Ectodermal cell (in vitro differentiated cells): ENCODE data around the gene ATP6V1F.
A peak's percentile ranks its signal among the peaks of the same experiment; 100 is the strongest.
"Not testable (repeated sequence)": the region's sequence is repeated elsewhere in the genome, so short reads cannot be mapped to it uniquely, and the experiment has no call there.

Experiments
- H3K27ac ChIP-seq: 2 replicates; pipeline ENCODE4 v1.7.0; 2013; ENCODE audit warnings: mild to moderate bottlenecking, low read depth, low read length; ENCODE audit not compliant: insufficient read depth, poor library complexity, severe bottlenecking
- H3K27me3 ChIP-seq: 2 replicates; pipeline ENCODE4 v1.7.0; 2013; ENCODE audit warnings: mild to moderate bottlenecking, low read length; ENCODE audit not compliant: insufficient read depth, control insufficient read depth, poor library complexity, severe bottlenecking
- H3K36me3 ChIP-seq: one replicate; pipeline ENCODE4 v1.7.0; 2013; ENCODE audit warnings: low read length; ENCODE audit not compliant: control insufficient read depth, insufficient read depth
- H3K4me1 ChIP-seq: one replicate; pipeline ENCODE4 v1.7.0; 2013; ENCODE audit warnings: low read length; ENCODE audit not compliant: control insufficient read depth, insufficient read depth
- H3K4me3 ChIP-seq: 2 replicates; pipeline ENCODE4 v1.7.0; 2013; ENCODE audit warnings: low read depth, low read length, control low read depth; ENCODE audit not compliant: insufficient read depth
- H3K9me3 ChIP-seq: 2 replicates; pipeline ENCODE4 v1.7.0; 2013; ENCODE audit warnings: mild to moderate bottlenecking, low read length, moderate library complexity; ENCODE audit not compliant: control insufficient read depth
- WGBS, 2 experiments: methylation state at CpG; one replicate each; pipeline ENCODE4 v1.1.7; 2013; ENCODE audit warnings: missing lambda C conversion rate in 2 of 2; 5-methylcytosine and 5-hydroxymethylcytosine counted together

Gene ATP6V1F

DNA sequence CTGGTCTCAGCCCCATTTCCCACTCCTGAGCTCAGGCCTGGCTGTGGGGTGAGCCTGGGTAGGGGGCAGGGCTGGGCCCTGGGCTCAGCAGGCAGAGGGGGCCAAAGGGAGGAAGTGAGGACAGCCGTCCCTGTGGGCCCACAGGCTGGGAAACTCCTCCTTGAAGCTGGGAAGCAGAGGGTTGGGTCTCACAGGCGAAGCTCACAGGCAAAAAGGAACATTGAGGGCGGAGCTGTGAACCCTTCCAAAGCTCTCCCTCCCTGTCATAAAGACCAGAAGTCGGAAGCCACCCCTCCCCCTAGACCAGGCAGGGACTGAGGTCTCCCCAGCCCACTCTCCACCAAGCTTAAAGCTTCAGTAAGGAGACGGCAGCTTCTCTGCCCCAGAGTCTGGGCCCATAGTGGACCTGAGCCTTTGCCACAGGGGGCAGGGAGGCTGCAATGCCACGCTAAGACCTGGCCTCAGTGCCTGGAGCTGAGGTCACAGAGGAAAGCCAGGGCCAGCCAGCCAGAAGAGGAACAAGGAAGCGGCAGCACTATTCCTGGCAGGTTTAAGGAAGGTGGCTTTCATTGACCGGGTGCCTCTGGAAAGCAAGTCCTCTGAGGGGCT, 48.9 kb downstream of the ATP6V1F start:
- Histone ChIP-seq H3K4me3 (no peak overlapping the region), H3K4me1 (peaks cover 31% of the 10 kb centered on the region), H3K9me3 (no peaks in the 10 kb centered on the region), H3K27me3 (peaks cover 47% of the 10 kb centered on the region), H3K36me3 (no peaks in the 10 kb centered on the region), H3K27ac (peak overlapping the region; percentile 16)
- WGBS, 2 experiments: 31 to 34% methylated on average over 8 of the region's 8 CpGs

DNA sequence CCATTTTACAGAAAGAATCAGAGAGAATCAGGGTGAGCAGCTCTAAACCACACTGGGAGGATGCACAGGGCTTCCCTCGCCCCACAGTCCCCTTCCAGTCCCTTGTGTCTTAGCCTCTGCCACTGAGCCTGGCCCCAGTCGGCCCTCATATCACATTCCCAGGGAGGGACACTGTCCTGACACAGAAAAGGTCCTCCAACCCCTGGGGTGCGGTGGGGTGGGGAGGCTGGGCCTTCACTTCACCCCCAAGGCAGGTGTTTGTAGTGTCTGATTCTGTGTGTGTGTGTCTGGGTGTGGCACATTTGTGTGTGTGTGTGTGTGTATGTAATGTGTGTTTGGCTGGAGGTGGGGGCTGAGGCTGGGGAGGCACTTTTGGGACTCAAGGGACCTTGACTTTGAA, 49.6 kb downstream of the ATP6V1F start:
- H3K4me1 ChIP-seq: peaks cover 31% of the 10 kb centered on the region
- H3K27ac ChIP-seq: no peak overlapping the region
- H3K36me3 ChIP-seq: no peaks in the 10 kb centered on the region
- peaks cover 51% of the 10 kb centered on the region for H3K27me3 ChIP-seq
- H3K4me3 ChIP-seq: no peak overlapping the region
- H3K9me3 ChIP-seq: no peaks in the 10 kb centered on the region
- 84 to 93% methylated on average over 3 of the region's 3 CpGs for WGBS, 2 experiments

DNA sequence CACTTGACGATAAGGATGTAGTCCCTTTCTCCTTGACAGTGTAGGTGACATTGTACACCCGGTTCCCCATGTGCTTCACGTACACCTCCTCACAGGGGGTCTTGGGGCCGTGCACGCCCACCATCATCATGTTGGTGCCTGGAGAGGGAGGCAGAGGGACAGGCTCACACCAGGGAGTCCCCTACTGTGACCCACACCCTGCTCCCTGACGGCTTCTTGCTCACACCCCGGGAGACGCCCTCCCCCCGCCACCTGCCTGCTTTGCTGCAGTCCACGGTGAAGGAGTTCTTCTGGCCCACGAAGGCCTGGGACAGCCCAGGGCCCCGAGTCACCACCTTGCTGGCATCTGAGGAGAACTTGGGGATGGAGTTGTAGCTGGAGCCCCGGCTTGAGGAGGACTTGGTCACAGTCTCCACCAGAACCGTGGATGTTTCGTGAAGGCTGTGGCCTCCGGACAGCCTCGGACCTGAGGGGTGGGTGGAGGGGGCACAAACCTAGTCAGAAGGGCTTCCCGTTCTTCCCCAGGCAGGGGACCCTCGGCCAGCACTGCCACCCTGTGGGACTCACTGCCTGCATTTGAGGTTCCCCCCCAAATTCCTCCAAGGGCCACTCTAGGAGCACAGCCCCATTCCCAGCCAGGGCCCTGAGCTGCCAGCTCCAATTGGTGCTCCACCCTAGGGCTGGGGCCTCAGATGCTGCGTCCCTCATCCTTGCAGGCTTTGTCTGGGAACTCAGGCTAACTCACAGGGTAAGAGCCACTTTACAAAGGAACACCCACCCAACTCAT, 50.2 kb downstream of the ATP6V1F start:
- H3K36me3 ChIP-seq, H3K9me3 ChIP-seq, H3K27ac ChIP-seq, H3K4me3 ChIP-seq: not testable (repeated sequence)
- Histone ChIP-seq H3K4me1 (peaks cover 31% of the 10 kb centered on the region), H3K27me3 (peaks cover 51% of the 10 kb centered on the region)
- 92 to 99% methylated on average over 4 to 7 of the region's 20 CpGs for WGBS, 2 experiments

DNA sequence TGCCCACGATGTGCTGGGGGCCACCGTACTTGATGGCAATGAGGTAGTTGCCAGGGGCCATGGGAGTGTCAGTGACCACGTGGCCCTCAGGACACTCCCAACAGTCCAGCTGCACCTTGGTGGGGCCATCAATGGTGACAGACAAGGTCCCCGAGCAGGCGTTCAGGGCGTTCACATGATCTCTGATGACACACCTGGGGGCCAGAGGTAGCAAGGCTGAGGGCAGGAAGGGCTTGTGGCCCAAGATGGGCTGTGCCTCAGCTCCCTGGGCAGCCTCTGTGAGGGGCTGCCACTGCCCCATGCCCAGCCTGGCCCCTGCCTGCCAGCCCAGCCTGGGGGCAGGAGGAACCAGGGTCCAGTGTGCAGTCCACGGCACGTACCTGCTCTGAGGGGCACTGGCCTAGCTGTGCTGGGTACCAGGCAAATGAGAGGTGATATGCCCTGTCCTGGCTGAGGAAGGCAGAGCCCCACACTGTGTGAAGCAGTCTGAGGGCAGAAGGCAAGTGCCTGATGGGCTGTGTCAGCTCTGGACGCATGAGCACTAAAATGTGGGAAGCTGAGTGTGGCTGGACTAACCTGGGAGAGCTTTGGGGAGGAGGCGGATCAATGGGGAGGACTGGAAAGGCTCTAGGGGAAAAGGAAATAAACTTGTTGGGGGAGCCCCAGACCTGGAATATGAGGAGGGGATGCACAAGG, 51.4 kb downstream of the ATP6V1F start:
- H3K4me3 ChIP-seq: no peak overlapping the region

DNA sequence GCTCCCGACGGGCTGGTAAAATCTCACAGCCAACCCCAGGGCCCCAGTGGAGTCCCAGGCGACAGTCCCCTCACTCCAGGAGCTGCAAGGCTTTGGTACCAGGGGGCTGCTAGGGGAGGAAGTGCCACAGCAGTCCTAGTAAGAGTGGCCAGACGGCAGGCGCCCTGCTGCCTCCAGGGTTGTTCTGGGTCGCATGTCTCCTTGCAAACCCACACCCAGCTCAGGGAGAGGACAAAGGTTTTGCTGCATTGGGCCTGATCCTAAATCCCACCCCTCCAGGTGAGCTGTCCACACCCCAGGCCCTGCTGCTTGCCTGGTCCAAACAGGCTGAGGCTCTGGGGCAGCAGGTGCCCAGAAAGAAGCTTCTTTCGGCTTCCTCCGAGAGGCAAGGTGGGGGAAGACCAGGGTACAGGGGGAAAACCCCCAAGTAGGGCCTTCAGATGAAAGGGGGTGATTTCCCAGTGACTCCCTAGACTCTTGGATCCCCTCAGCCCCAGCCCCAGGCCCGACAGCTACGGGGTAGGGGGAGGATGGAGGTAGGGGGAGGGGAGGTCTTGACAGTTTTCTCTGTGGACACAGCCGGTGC, 52.0 kb downstream of the ATP6V1F start:
- Histone ChIP-seq H3K36me3 (no peaks in the 10 kb centered on the region), H3K27me3 (peaks cover 44% of the 10 kb centered on the region), H3K9me3 (no peaks in the 10 kb centered on the region), H3K27ac (no peak overlapping the region), H3K4me1 (peaks cover 22% of the 10 kb centered on the region), H3K4me3 (no peak overlapping the region)
- WGBS, 2 experiments: 62 to 69% methylated on average over 11 of the region's 11 CpGs

More for the DNA sequence above, 51.4 kb downstream of the ATP6V1F start:
- no peaks in the 10 kb centered on the region for H3K36me3 ChIP-seq
- H3K4me1 ChIP-seq: peaks cover 27% of the 10 kb centered on the region
- 88 to 89% methylated on average over 10 of the region's 10 CpGs for WGBS, 2 experiments
- peaks cover 51% of the 10 kb centered on the region for H3K27me3 ChIP-seq
- H3K9me3 ChIP-seq: no peaks in the 10 kb centered on the region
- no peak overlapping the region for H3K27ac ChIP-seq

- Histone ChIP-seq H3K27ac (no peak overlapping the region), H3K36me3 (no peaks in the 10 kb centered on the region), H3K4me3 (no peak overlapping the region), H3K9me3 (no peaks in the 10 kb centered on the region), H3K27me3 (peaks cover 37% of the 10 kb centered on the region), H3K4me1 (peaks cover 21% of the 10 kb centered on the region)
- WGBS, 2 experiments: 62 to 65% methylated on average over 33 to 34 of the region's 34 CpGs
These were observed 52.7 kb downstream of the ATP6V1F start for GRCh38 chr7:128915271-128915819.
